Measurements from ENCODE around the gene SELENOK.
"Not testable (repeated sequence)": the region's sequence is repeated elsewhere in the genome, so short reads cannot be mapped to it uniquely, and the experiment has no call there.

The SELENOK gene

DNA sequence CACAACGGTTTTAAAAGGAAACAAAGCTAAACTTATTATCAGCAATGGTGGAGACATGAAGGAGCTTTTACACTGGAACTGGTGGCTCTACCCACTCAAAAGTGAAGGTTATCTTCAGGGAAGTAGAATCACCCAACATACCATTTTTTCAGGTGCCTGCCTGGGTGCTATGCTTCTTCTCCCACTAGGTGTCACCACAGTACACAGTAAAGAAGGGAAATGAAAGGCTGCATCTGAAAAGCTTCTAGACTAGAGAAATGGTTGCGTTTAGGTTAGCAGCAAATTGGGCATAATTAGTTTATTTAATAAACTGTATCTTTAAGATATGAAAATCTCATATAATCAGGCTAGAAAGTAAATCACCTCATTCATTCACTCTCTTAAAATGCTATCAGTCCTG is 47.0 kb upstream of the SELENOK start:
- CTCF ChIA-PET: interaction anchor here (0.6 to 1.8 kb wide), 9 partner anchors 10 to 554 kb away, joined by 3 to 17 read pairs (median 3); no protein-coding TSS in a partner anchor
- POLR2A ChIA-PET: interaction anchor here (1.7 to 2.1 kb wide), 2 partner anchors 11 to 47 kb away, joined by 5 to 6 read pairs; partner anchors contain the start of gene SELENOK
- TF ChIP-seq FOXK2 (IDR thresholded peaks at IDR 0.05) (no peak), NFRKB (IDR thresholded peaks at IDR 0.05) (no peak), ARNT (IDR thresholded peaks at IDR 0.05) (no peak), HDGF (IDR thresholded peaks at IDR 0.05; ENCODE audit: borderline replicate concordance) (no peak), CTBP1 (IDR thresholded peaks at IDR 0.05; ENCODE audit: borderline replicate concordance) (no peak), BHLHE40 (IDR thresholded peaks at IDR 0.05; ENCODE audit: borderline replicate concordance) (no peak), ELF4 (IDR thresholded peaks at IDR 0.05) (no peak), SUZ12 (IDR thresholded peaks at IDR 0.05) (no peak)
- TF ChIP-seq, protein P1, sequence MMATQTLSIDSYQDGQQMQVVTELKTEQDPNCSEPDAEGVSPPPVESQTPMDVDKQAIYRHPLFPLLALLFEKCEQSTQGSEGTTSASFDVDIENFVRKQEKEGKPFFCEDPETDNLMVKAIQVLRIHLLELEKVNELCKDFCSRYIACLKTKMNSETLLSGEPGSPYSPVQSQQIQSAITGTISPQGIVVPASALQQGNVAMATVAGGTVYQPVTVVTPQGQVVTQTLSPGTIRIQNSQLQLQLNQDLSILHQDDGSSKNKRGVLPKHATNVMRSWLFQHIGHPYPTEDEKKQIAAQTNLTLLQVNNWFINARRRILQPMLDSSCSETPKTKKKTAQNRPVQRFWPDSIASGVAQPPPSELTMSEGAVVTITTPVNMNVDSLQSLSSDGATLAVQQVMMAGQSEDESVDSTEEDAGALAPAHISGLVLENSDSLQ (IDR thresholded peaks at IDR 0.05): no peak
- peak; percentile 58 for DNase-seq (ENCODE audit: extremely low spot score)

DNA sequence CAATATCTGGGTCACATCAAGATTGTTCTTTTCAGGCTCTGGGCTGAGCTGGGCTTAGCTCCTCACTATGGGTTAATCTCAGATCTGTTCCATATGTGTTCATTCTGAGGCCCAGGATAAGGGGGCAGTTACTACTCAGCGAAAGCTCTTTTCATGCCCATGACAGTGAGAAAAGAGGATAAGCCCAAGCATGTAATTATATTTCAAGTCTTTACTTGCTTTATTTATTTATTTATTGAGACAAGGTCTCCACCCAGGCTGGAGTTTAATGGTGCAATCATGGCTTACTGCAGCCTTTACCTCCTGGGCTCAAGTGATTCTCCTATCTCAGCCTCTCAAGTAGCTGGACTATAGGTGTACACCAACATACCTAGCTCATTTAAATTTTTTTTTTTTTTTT is 44.7 kb upstream of the SELENOK start:
- POLR2A ChIA-PET: interaction anchor here (0.7 kb wide), 1 partner anchor 45 kb away, joined by 3 read pairs; no protein-coding TSS in a partner anchor
- CTCF ChIA-PET: no interaction called here

DNA sequence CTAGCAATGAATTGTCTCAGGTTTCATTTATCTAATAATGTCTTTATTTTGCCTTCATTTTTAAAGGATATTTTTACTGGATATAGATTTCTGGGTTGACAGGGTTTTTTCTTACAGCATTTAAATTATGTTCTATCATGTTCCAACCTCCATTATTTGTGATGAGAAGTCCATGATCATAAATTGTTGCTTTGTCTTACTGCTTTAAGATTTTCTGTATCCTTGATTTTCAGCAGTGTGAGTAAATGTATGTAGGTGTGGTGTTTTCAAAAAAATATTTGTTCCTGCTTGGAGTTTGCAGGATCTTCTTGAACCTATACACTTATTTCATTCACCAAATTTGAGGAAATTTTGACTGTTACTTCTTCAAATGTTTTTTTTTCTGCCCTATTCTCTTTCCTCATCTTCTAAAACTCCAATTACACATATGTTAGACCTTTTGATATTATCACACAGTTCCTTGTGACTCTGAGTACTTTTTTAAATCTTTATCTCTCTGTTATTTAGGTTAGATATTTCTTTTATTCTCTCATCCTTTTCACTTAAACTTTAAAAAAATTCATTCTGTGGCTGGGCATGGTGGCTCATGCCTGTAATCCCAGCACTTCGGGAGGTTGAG is 43.7 kb upstream of the SELENOK start:
- no peak for DNase-seq (ENCODE audit: extremely low spot score)
- CTCF ChIA-PET: no interaction called here
- no peak for TF ChIP-seq LEF1 (IDR thresholded peaks at IDR 0.05; ENCODE audit: borderline replicate concordance)
- TF ChIP-seq FOXM1 (IDR thresholded peaks at IDR 0.05; ENCODE audit: borderline replicate concordance): no peak
- TF ChIP-seq, protein P1 (IDR thresholded peaks at IDR 0.05): no peak
- POLR2A ChIA-PET: no interaction called here

More for the DNA sequence above, 44.7 kb upstream of the SELENOK start:
- no peak for DNase-seq (ENCODE audit: extremely low spot score)
- TF ChIP-seq ZNF384 (IDR thresholded peaks at IDR 0.05): no peak
- TF ChIP-seq SUZ12 (IDR thresholded peaks at IDR 0.05): no peak
- TF ChIP-seq FOXA1 (IDR thresholded peaks at IDR 0.05): no peak

DNA sequence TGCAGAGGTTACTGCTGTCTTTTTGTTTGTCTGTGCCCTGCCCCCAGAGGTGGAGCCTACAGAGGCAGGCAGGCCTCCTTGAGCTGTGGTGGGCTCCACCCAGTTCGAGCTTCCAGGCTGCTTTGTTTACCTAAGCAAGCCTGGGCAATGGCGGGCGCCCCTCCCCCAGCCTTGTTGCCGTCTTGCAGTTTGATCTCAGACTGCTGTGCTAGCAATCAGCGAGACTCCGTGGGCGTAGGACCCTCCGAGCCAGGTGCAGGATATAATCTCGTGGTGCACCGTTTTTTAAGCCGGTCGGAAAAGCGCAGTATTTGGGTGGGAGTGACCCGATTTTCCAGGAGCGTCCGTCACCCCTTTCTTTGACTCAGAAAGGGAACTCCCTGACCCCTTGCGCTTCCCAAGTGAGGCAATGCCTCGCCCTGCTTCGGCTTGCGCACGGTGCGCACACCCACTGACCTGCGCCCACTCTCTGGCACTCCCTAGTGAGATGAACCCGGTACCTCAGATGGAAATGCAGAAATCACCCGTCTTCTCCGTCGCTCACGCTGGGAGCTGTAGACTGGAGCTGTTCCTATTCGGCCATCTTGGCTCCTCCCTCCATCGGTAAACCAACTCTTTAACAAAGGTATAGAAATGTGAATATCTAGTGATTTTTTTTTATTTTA is 35.7 kb upstream of the SELENOK start:
- POLR2A ChIA-PET: interaction anchor here (0.6 to 3.0 kb wide), 3 partner anchors 12 to 1734 kb away, joined by 3 to 16 read pairs (median 6); partner anchors contain the start of gene SELENOK
- CTCF ChIA-PET: interaction anchor here (3.0 kb wide), 1 partner anchor 11 kb away, joined by 17 read pairs; no protein-coding TSS in a partner anchor
- DNase-seq (ENCODE audit: extremely low spot score): not testable (repeated sequence)

DNA sequence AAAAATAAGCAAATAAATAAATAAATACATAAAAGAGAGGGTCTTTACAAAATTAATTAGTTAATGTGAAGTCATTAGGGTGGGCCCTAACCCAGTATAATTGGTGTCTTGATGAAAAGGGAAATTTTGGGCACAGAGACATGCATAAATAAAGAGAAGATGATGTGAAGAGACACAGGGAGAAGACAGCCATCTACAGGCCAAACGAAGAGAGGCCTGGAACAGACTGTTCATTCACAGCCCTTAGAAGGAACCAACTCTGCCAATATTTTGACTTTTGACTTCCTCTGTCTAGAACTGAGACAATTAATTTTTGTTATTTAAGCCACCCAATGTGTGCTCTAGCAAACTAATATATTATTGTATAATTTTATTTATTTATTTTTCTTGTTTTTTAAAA is 29.6 kb upstream of the SELENOK start:
- TF ChIP-seq LEF1 (IDR thresholded peaks at IDR 0.05; ENCODE audit: borderline replicate concordance): no peak
- TF ChIP-seq CTBP1 (IDR thresholded peaks at IDR 0.05; ENCODE audit: borderline replicate concordance): no peak
- TF ChIP-seq L3MBTL2 (conservative IDR thresholded peaks at IDR 0.05): no peak
- no peak for TF ChIP-seq FOXA1 (IDR thresholded peaks at IDR 0.05)
- TF ChIP-seq ARNT (IDR thresholded peaks at IDR 0.05): no peak
- no peak for TF ChIP-seq ELF4 (IDR thresholded peaks at IDR 0.05)
- TF ChIP-seq NFRKB (IDR thresholded peaks at IDR 0.05): no peak
- TF ChIP-seq, protein P1 (IDR thresholded peaks at IDR 0.05): no peak
- TF ChIP-seq ZNF384 (IDR thresholded peaks at IDR 0.05): no peak
- TF ChIP-seq FOXK2 (IDR thresholded peaks at IDR 0.05): no peak
- no peak for TF ChIP-seq SP1 (IDR thresholded peaks at IDR 0.05)
- no peak for TF ChIP-seq BHLHE40 (IDR thresholded peaks at IDR 0.05; ENCODE audit: borderline replicate concordance)
- no peak for TF ChIP-seq HDGF (IDR thresholded peaks at IDR 0.05; ENCODE audit: borderline replicate concordance)
- ChIA-PET POLR2A (no interaction called here), CTCF (no interaction called here)
- DNase-seq (ENCODE audit: extremely low spot score): no peak

More for the DNA sequence above, 35.7 kb upstream of the SELENOK start:
- TF ChIP-seq L3MBTL2 (conservative IDR thresholded peaks at IDR 0.05) (peak; percentile 85), NFRKB (IDR thresholded peaks at IDR 0.05) (peak; percentile 64), FOXK2 (IDR thresholded peaks at IDR 0.05) (peak; percentile 28; the same call in 1 of the 2 replicates)

DNA sequence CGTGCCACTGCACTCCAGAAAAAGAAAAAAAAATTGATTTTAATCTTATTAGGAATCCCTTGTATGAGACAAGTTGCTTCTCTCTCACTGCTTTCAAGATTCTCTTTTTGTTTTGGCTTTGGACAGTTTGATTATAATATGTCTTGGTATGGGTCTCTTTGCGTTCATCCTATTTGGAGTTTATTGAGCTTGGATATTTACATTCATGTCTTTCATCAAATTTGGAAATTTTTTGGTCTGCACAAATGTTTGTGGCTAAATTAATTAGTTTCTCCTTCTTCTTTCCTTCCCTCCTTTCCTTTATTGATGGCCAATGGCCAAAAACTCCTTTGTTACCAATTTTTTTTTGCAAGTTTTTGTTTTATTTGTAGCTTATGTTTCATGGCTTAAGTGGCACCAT is 28.1 kb upstream of the SELENOK start:
- TF ChIP-seq CTBP1 (IDR thresholded peaks at IDR 0.05; ENCODE audit: borderline replicate concordance) (no peak), TARDBP (IDR thresholded peaks at IDR 0.05) (no peak)
- ChIA-PET POLR2A (no interaction called here), CTCF (interaction anchor here (0.7 kb wide), 1 partner anchor 29 kb away, joined by 3 read pairs; no protein-coding TSS in a partner anchor)
- no peak for DNase-seq (ENCODE audit: extremely low spot score)

DNA sequence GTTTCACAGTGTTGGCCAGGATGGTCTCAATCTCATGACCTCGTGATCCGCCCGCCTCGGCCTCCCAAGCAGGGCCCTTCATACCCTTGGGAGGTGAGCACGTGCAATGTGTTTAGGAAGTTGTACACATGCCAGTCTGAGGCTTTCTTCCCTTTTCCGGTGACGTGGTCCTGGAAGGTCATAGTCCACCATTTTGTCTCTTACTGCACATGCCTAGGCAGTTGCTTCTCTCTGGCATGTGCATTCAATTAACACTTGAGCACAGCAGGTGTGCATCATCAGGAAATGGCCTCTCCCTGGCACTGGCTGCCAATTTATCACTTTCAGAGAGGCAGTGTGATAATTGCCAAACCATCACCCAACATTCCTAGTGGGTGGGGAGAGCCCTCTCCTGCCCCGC is 21.7 kb upstream of the SELENOK start:
- POLR2A ChIA-PET: no interaction called here
- DNase-seq (ENCODE audit: extremely low spot score): no peak
- TF ChIP-seq ARNT (IDR thresholded peaks at IDR 0.05): no peak
- TF ChIP-seq BHLHE40 (IDR thresholded peaks at IDR 0.05; ENCODE audit: borderline replicate concordance): no peak
- TF ChIP-seq FOXA1 (IDR thresholded peaks at IDR 0.05): no peak
- no peak for TF ChIP-seq LEF1 (IDR thresholded peaks at IDR 0.05; ENCODE audit: borderline replicate concordance)
- TF ChIP-seq HDGF (IDR thresholded peaks at IDR 0.05; ENCODE audit: borderline replicate concordance): no peak
- TF ChIP-seq ZNF384 (IDR thresholded peaks at IDR 0.05): no peak
- TF ChIP-seq, protein P1 (IDR thresholded peaks at IDR 0.05): no peak
- no peak for TF ChIP-seq L3MBTL2 (conservative IDR thresholded peaks at IDR 0.05)
- CTCF ChIA-PET: no interaction called here
